Measurements from ENCODE around the gene BEND5. TPM values are rescaled to one million over a fixed set of nuclear protein-coding genes. Genes with fewer than 3 reads are reported as not detected.

Gene BEND5
- total RNA-seq, 4 donors from 2014 or later: 4.7 to 15.7 (median 5.5) TPM

DNA sequence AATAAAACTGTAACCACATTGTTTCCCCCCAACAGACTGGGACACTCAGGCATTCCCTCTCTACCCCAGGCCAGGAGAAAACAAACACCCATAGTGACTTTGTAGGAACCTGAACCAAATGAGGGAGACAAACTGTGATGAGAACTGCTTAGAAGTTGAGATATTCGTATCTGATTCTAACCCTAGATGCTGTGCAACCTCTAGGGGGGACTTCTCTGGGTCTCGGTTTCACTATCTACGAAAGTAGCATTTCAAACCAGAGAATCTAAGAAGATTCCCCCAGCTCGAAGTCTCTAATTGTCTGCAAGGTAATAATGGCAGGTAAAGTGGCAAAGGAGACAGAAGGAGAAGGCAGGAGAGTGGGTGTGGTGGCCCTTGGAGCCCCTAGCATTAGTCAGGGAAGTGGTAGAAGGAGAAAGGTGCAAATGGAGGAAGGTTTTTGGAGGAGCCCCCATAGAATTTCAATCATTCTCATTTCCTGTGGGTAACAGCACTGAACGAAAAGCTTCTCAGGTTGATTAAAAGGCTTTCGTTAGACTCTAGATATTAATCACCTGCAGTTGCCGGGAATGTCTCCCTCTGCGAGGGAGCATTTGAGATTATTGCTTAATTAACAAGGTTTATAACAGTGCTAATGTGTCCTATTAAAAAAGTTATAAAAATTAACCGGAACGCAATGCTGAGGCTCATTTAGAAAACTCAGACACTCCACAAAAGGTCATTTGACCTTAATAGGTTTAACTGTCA is 46.4 kb downstream of the BEND5 start:
- Histone ChIP-seq H3K27me3 (no peaks in the 10 kb centered on the region), H3K4me3 (replicated peaks in 1 of 3) (no peak overlapping the region), H3K4me1 (no peaks in the 10 kb centered on the region), H3K36me3 (peaks cover 13 to 29% of the 10 kb centered on the region in 2 donors), H3K9me3 (no peaks in the 10 kb centered on the region), H3K27ac (no peak overlapping the region)
- no peak for TF ChIP-seq POLR2A (IDR thresholded peaks at IDR 0.05)
- TF ChIP-seq CTCF (IDR thresholded peaks at IDR 0.05): no peak
- no peak for DNase-seq
- intact Hi-C loops (cut with DNase I): no loop called here
- 85 to 90% methylated on average over 10 of the region's 10 CpGs for WGBS, 2 donors

GRCh38 chr1:48728584-48728983 is 48.1 kb downstream of the BEND5 start:
- no peak for DNase-seq
- Histone ChIP-seq H3K27me3 (no peaks in the 10 kb centered on the region), H3K4me1 (no peaks in the 10 kb centered on the region), H3K27ac (no peak overlapping the region), H3K9me3 (no peaks in the 10 kb centered on the region), H3K36me3 (peaks cover 8 to 20% of the 10 kb centered on the region in 2 donors), H3K4me3 (replicated peaks in 1 of 3) (no peak overlapping the region)
- TF ChIP-seq POLR2A (IDR thresholded peaks at IDR 0.05) (no peak), CTCF (IDR thresholded peaks at IDR 0.05) (no peak)
- 91 to 97% methylated on average over 2 of the region's 2 CpGs for WGBS, 2 donors
- intact Hi-C loops (cut with DNase I): no loop called here

- no peaks in the 10 kb centered on the region for H3K27me3 ChIP-seq
- peaks cover 0 to 11% of the 10 kb centered on the region in 2 donors for H3K36me3 ChIP-seq
- no peak for DNase-seq
- no peak for TF ChIP-seq POLR2A (IDR thresholded peaks at IDR 0.05)
- no peak for TF ChIP-seq CTCF (IDR thresholded peaks at IDR 0.05)
- H3K4me1 ChIP-seq: no peaks in the 10 kb centered on the region
- H3K27ac ChIP-seq: no peak overlapping the region
- intact Hi-C loops (cut with DNase I): no loop called here
- no peaks in the 10 kb centered on the region for H3K9me3 ChIP-seq
- H3K4me3 ChIP-seq (replicated peaks in 1 of 3): no peak overlapping the region
- 93 to 95% methylated on average over 4 of the region's 4 CpGs for WGBS, 2 donors
Observed at GRCh38 chr1:48726557-48727215, 50.0 kb downstream of the BEND5 start.

GRCh38 chr1:48726139-48726538 is 50.6 kb downstream of the BEND5 start:
- DNase-seq: no peak
- intact Hi-C loops (cut with DNase I): no loop called here
- Histone ChIP-seq H3K4me3 (replicated peaks in 1 of 3) (no peak overlapping the region), H3K27me3 (no peaks in the 10 kb centered on the region), H3K4me1 (no peaks in the 10 kb centered on the region), H3K27ac (no peak overlapping the region), H3K9me3 (no peaks in the 10 kb centered on the region), H3K36me3 (peaks cover 0 to 10% of the 10 kb centered on the region in 2 donors)
- 93 to 96% methylated on average over 2 of the region's 2 CpGs for WGBS, 2 donors
- no peak for TF ChIP-seq POLR2A (IDR thresholded peaks at IDR 0.05)
- no peak for TF ChIP-seq CTCF (IDR thresholded peaks at IDR 0.05)

Data from thyroid gland (tissue), 4 donors.